ACC112 (cell line): ENCODE results near the gene GNAL.
A peak's percentile ranks its signal among the peaks of the same experiment; 100 is the strongest.

Experiments used
- H2AFZ ChIP-seq: fragments of 200-600 bp; sonication (generic); one replicate; pipeline ENCODE4 v1.6.0; 2017; ENCODE audit warnings: antibody characterized with exemption, low read length; ENCODE audit not compliant: unreplicated experiment
- H3K27ac ChIP-seq: fragments of 200-600 bp; sonication (generic); 2 replicates; pipeline ENCODE4 v1.5.1; 2014; ENCODE audit warnings: low read depth, mild to moderate bottlenecking, antibody characterized with exemption, low read length, moderate library complexity
- H3K27me3 ChIP-seq: fragments of 200-600 bp; sonication (generic); 2 replicates; pipeline ENCODE4 v1.6.1; 2014; ENCODE audit warnings: mild to moderate bottlenecking, antibody characterized with exemption, low read length, moderate library complexity, mixed read lengths; ENCODE audit not compliant: insufficient read depth
- H3K36me3 ChIP-seq: fragments of 200-600 bp; sonication (generic); 2 replicates; pipeline ENCODE4 v1.6.1; 2016; ENCODE audit warnings: mild to moderate bottlenecking, antibody characterized with exemption, low read length, moderate library complexity, mixed read lengths; ENCODE audit not compliant: insufficient read depth
- H3K4me1 ChIP-seq: fragments of 200-600 bp; sonication (generic); one replicate; pipeline ENCODE4 v1.6.1; 2016; ENCODE audit warnings: low read length, mixed read lengths; ENCODE audit not compliant: insufficient read depth, unreplicated experiment, control insufficient read depth
- H3K4me3 ChIP-seq: fragments of 200-600 bp; sonication (generic); 2 replicates; pipeline ENCODE4 v1.5.1; 2014; ENCODE audit warnings: mild to moderate bottlenecking, low read depth, low read length
- H3K79me2 ChIP-seq: fragments of 200-600 bp; sonication (generic); one replicate; pipeline ENCODE4 v1.6.0; 2016; ENCODE audit warnings: low read length; ENCODE audit not compliant: control insufficient read depth, unreplicated experiment, insufficient read depth

Gene GNAL

DNA sequence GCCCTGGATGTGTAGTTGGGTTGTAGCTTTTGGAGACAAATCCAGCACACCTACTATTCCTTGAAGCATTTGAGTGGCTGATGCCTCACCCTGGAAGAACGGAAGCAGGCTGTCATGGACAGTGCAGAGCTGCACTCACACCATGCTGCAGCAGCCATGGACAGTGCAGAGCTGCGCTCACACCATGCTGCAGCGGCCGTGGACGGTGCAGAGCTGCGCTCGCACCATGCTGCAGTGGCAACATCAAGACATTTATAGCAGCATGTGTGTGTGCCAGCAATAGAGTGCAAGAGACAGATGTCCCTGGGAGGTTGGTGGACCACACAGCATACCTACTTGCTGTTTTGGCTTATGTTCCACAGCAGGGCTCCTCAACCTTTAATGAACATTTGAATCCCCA, 30.6 kb downstream of the GNAL start:
- Histone ChIP-seq H3K27me3 (peaks cover 11% of the 10 kb centered on the region; the same call in 1 of the 2 replicates), H2AFZ (no peak overlapping the region), H3K27ac (no peak overlapping the region), H3K4me1 (no peaks in the 10 kb centered on the region), H3K4me3 (no peak overlapping the region), H3K79me2 (no peaks in the 10 kb centered on the region), H3K36me3 (no peaks in the 10 kb centered on the region)

- Histone ChIP-seq H3K27ac (no peak overlapping the region), H2AFZ (no peak overlapping the region), H3K27me3 (peaks cover 25% of the 10 kb centered on the region), H3K36me3 (no peaks in the 10 kb centered on the region), H3K79me2 (no peaks in the 10 kb centered on the region), H3K4me1 (no peaks in the 10 kb centered on the region), H3K4me3 (no peak overlapping the region)
These were observed 32.7 kb downstream of the GNAL start for GRCh38 chr18:11721720-11722119.

GRCh38 chr18:11724781-11725180, 35.7 kb downstream of the GNAL start:
- no peaks in the 10 kb centered on the region for H3K4me1 ChIP-seq
- peaks cover 34% of the 10 kb centered on the region for H3K27me3 ChIP-seq
- H3K79me2 ChIP-seq = no peaks in the 10 kb centered on the region
- no peak overlapping the region for H3K27ac ChIP-seq
- no peak overlapping the region for H3K4me3 ChIP-seq
- H3K36me3 ChIP-seq = no peaks in the 10 kb centered on the region
- H2AFZ ChIP-seq = no peak overlapping the region

GRCh38 chr18:11726556-11726955, 37.5 kb downstream of the GNAL start:
- peaks cover 36% of the 10 kb centered on the region for H3K27me3 ChIP-seq
- H2AFZ ChIP-seq = no peak overlapping the region

GRCh38 chr18:11728249-11728648, 39.2 kb downstream of the GNAL start:
- no peak overlapping the region for H3K27ac ChIP-seq
- no peak overlapping the region for H3K4me3 ChIP-seq
- no peaks in the 10 kb centered on the region for H3K36me3 ChIP-seq
- H2AFZ ChIP-seq = no peak overlapping the region
- H3K79me2 ChIP-seq = no peaks in the 10 kb centered on the region
- H3K27me3 ChIP-seq = peaks cover 49% of the 10 kb centered on the region
- H3K4me1 ChIP-seq = no peaks in the 10 kb centered on the region

More at GRCh38 chr18:11726556-11726955, 37.5 kb downstream of the GNAL start:
- Histone ChIP-seq H3K36me3 (no peaks in the 10 kb centered on the region), H3K27ac (no peak overlapping the region), H3K4me3 (no peak overlapping the region), H3K79me2 (no peaks in the 10 kb centered on the region), H3K4me1 (no peaks in the 10 kb centered on the region)

GRCh38 chr18:11729556-11729955, 40.5 kb downstream of the GNAL start:
- H3K27me3 ChIP-seq = peaks cover 51% of the 10 kb centered on the region
- H3K4me3 ChIP-seq = no peak overlapping the region
- no peaks in the 10 kb centered on the region for H3K4me1 ChIP-seq
- no peaks in the 10 kb centered on the region for H3K36me3 ChIP-seq
- no peaks in the 10 kb centered on the region for H3K79me2 ChIP-seq
- no peak overlapping the region for H3K27ac ChIP-seq
- no peak overlapping the region for H2AFZ ChIP-seq

- peaks cover 53% of the 10 kb centered on the region for H3K27me3 ChIP-seq
These were observed 44.0 kb downstream of the GNAL start for GRCh38 chr18:11733031-11733430.

GRCh38 chr18:11736656-11737055, 47.6 kb downstream of the GNAL start:
- H3K79me2 ChIP-seq = no peaks in the 10 kb centered on the region
- peaks cover 63% of the 10 kb centered on the region for H3K27me3 ChIP-seq
- no peaks in the 10 kb centered on the region for H3K36me3 ChIP-seq

More at GRCh38 chr18:11733031-11733430, 44.0 kb downstream of the GNAL start:
- peak overlapping the region; percentile 72 for H3K4me3 ChIP-seq
- H3K4me1 ChIP-seq = no peaks in the 10 kb centered on the region
- no peak overlapping the region for H3K27ac ChIP-seq
- peak overlapping the region; percentile 47 for H2AFZ ChIP-seq
- H3K79me2 ChIP-seq = no peaks in the 10 kb centered on the region
- no peaks in the 10 kb centered on the region for H3K36me3 ChIP-seq

GRCh38 chr18:11739893-11740292, 50.8 kb downstream of the GNAL start:
- H3K27me3 ChIP-seq = peaks cover 77% of the 10 kb centered on the region
- no peaks in the 10 kb centered on the region for H3K4me1 ChIP-seq
- no peak overlapping the region for H3K4me3 ChIP-seq
- H2AFZ ChIP-seq = no peak overlapping the region
- no peaks in the 10 kb centered on the region for H3K36me3 ChIP-seq
- H3K79me2 ChIP-seq = no peaks in the 10 kb centered on the region
- H3K27ac ChIP-seq = no peak overlapping the region

More at GRCh38 chr18:11736656-11737055, 47.6 kb downstream of the GNAL start:
- Histone ChIP-seq H3K27ac (no peak overlapping the region), H3K4me1 (no peaks in the 10 kb centered on the region), H3K4me3 (no peak overlapping the region), H2AFZ (no peak overlapping the region)

DNA sequence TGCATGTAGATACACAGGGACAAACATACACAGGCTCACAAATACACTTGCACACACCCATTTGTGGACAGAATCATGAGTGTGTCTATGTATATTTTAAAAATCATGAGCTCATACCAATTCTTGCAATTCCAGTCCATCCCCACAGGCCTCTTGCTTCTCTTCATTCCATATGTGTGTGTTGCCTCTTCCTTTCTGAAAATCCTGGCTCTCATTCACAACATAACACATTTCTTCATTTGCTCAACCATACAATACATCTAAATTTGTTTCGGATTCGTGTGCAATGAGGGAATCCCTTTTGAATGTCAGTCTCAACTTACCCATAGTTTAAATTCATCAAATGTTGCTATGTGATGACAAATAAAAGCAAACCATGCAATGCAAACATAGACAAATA, 51.4 kb downstream of the GNAL start:
- Histone ChIP-seq H3K27me3 (peaks cover 74% of the 10 kb centered on the region), H3K4me3 (no peak overlapping the region), H3K36me3 (no peaks in the 10 kb centered on the region), H3K4me1 (no peaks in the 10 kb centered on the region), H3K27ac (no peak overlapping the region), H3K79me2 (no peaks in the 10 kb centered on the region), H2AFZ (no peak overlapping the region)

GRCh38 chr18:11741505-11742145, 52.6 kb downstream of the GNAL start:
- peaks cover 79% of the 10 kb centered on the region for H3K27me3 ChIP-seq
- no peak overlapping the region for H3K27ac ChIP-seq
- no peak overlapping the region for H2AFZ ChIP-seq
- H3K36me3 ChIP-seq = no peaks in the 10 kb centered on the region
- no peak overlapping the region for H3K4me3 ChIP-seq
- H3K4me1 ChIP-seq = no peaks in the 10 kb centered on the region
- H3K79me2 ChIP-seq = no peaks in the 10 kb centered on the region
